SH-SY5Y (cell line): ENCODE measurements around the gene TBC1D22A.

ENCODE experiments used
- GATA2 ChIP-seq: IDR thresholded peaks from 2 replicates; pipeline ENCODE4 v1.6.1; 2011; ENCODE audit warnings: mild to moderate bottlenecking, low read depth, low read length
- GATA3 ChIP-seq: IDR thresholded peaks from 2 replicates; pipeline ENCODE4 v1.6.1; 2011; ENCODE audit warnings: low read depth, mild to moderate bottlenecking, low read length, moderate library complexity

GRCh38 chr22:46972256-46972655 lies 209.8 kb downstream of the TBC1D22A start:
- TF ChIP-seq GATA3 (no peak), GATA2 (no peak)
